Muscle layer of duodenum (tissue), 2 donors: ENCODE data around the gene CD82.
"Not testable (repeated sequence)": the region's sequence is repeated elsewhere in the genome, so short reads cannot be mapped to it uniquely, and the experiment has no call there.

ENCODE experiments used
- H3K27ac ChIP-seq: one replicate; pipeline ENCODE4 v1.7.0; 2013; ENCODE audit warnings: mild to moderate bottlenecking, low read length
- H3K27me3 ChIP-seq: one replicate; pipeline ENCODE4 v1.7.0; 2013; ENCODE audit warnings: low read depth, mild to moderate bottlenecking, control low read depth, low read length
- H3K36me3 ChIP-seq, 2 donors: one replicate each; pipeline ENCODE4 v1.7.0; 2013; ENCODE audit warnings: low read length in 2 of 2, control low read depth in 1 of 2, mild to moderate bottlenecking in 1 of 2; ENCODE audit not compliant: insufficient read depth in 2 of 2, control insufficient read depth in 1 of 2
- H3K4me1 ChIP-seq, 2 donors: one replicate each; pipeline ENCODE4 v1.7.0; 2013; ENCODE audit warnings: low read length in 2 of 2, mild to moderate bottlenecking in 2 of 2, control low read depth in 1 of 2, moderate library complexity in 1 of 2; ENCODE audit not compliant: insufficient read depth in 2 of 2, control insufficient read depth in 1 of 2
- H3K4me3 ChIP-seq, 2 donors: one replicate each; pipeline ENCODE4 v1.7.0; 2013; ENCODE audit warnings: low read length in 2 of 2, low read depth in 1 of 2, mild to moderate bottlenecking in 1 of 2
- H3K9me3 ChIP-seq, 2 donors: one replicate each; pipeline ENCODE4 v1.7.0; 2013; ENCODE audit warnings: low read length in 2 of 2, control low read depth in 1 of 2, mild to moderate bottlenecking in 1 of 2; ENCODE audit not compliant: control insufficient read depth in 1 of 2
- donor health status: healthy.

CD82 gene

GRCh38 chr11:44652901-44653644, 87.6 kb downstream of the CD82 start:
- no peak overlapping the region for H3K27ac ChIP-seq
- H3K27me3 ChIP-seq = no peaks in the 10 kb centered on the region
- no peak overlapping the region for H3K4me3 ChIP-seq
- H3K36me3 ChIP-seq = no peaks in the 10 kb centered on the region
- no peaks in the 10 kb centered on the region for H3K9me3 ChIP-seq
- no peaks in the 10 kb centered on the region for H3K4me1 ChIP-seq

GRCh38 chr11:44654057-44654456, 88.6 kb downstream of the CD82 start:
- Histone ChIP-seq H3K27ac (no peak overlapping the region), H3K36me3 (no peaks in the 10 kb centered on the region), H3K4me3 (no peak overlapping the region), H3K4me1 (no peaks in the 10 kb centered on the region), H3K27me3 (no peaks in the 10 kb centered on the region), H3K9me3 (no peaks in the 10 kb centered on the region)

- H3K9me3 ChIP-seq = no peaks in the 10 kb centered on the region
- no peaks in the 10 kb centered on the region for H3K27me3 ChIP-seq
- H3K27ac ChIP-seq = no peak overlapping the region
- H3K36me3 ChIP-seq = no peaks in the 10 kb centered on the region
- no peak overlapping the region for H3K4me3 ChIP-seq
- H3K4me1 ChIP-seq = no peaks in the 10 kb centered on the region
Measured at GRCh38 chr11:44654596-44654995, 89.1 kb downstream of the CD82 start.

GRCh38 chr11:44657836-44658505, 92.5 kb downstream of the CD82 start:
- no peak overlapping the region for H3K4me3 ChIP-seq
- H3K27me3 ChIP-seq = no peaks in the 10 kb centered on the region
- H3K4me1 ChIP-seq = no peaks in the 10 kb centered on the region

GRCh38 chr11:44658506-44658850, 93.0 kb downstream of the CD82 start:
- Histone ChIP-seq H3K27ac (no peak overlapping the region), H3K4me3 (no peak overlapping the region), H3K27me3 (no peaks in the 10 kb centered on the region), H3K4me1 (no peaks in the 10 kb centered on the region), H3K36me3 (no peaks in the 10 kb centered on the region), H3K9me3 (no peaks in the 10 kb centered on the region)

More at GRCh38 chr11:44657836-44658505, 92.5 kb downstream of the CD82 start:
- no peaks in the 10 kb centered on the region for H3K36me3 ChIP-seq
- no peak overlapping the region for H3K27ac ChIP-seq
- no peaks in the 10 kb centered on the region for H3K9me3 ChIP-seq

GRCh38 chr11:44659641-44660040, 94.2 kb downstream of the CD82 start:
- Histone ChIP-seq H3K4me3 (no peak overlapping the region), H3K27ac (no peak overlapping the region), H3K9me3 (no peaks in the 10 kb centered on the region), H3K4me1 (no peaks in the 10 kb centered on the region), H3K27me3 (no peaks in the 10 kb centered on the region), H3K36me3 (no peaks in the 10 kb centered on the region)

GRCh38 chr11:44660535-44660934, 95.1 kb downstream of the CD82 start:
- not testable (repeated sequence) for H3K27me3 ChIP-seq, H3K4me3 ChIP-seq, H3K36me3 ChIP-seq, H3K9me3 ChIP-seq, H3K27ac ChIP-seq, H3K4me1 ChIP-seq

GRCh38 chr11:44661311-44661717, 95.9 kb downstream of the CD82 start:
- H3K4me3 ChIP-seq = no peak overlapping the region
- H3K36me3 ChIP-seq = no peaks in the 10 kb centered on the region
- H3K4me1 ChIP-seq = no peaks in the 10 kb centered on the region
- no peaks in the 10 kb centered on the region for H3K9me3 ChIP-seq
- no peak overlapping the region for H3K27ac ChIP-seq
- no peaks in the 10 kb centered on the region for H3K27me3 ChIP-seq
